Measurements from ENCODE around the gene C4A. TPM values are rescaled to one million over a fixed set of nuclear protein-coding genes. Genes with fewer than 3 reads are reported as not detected.

The C4A gene
- total and polyA plus RNA-seq, 2 of the 13 experiments (the other 11 are each of a cell fraction or from before 2014, with no cell fraction given), result 165 to 478 TPM

DNA sequence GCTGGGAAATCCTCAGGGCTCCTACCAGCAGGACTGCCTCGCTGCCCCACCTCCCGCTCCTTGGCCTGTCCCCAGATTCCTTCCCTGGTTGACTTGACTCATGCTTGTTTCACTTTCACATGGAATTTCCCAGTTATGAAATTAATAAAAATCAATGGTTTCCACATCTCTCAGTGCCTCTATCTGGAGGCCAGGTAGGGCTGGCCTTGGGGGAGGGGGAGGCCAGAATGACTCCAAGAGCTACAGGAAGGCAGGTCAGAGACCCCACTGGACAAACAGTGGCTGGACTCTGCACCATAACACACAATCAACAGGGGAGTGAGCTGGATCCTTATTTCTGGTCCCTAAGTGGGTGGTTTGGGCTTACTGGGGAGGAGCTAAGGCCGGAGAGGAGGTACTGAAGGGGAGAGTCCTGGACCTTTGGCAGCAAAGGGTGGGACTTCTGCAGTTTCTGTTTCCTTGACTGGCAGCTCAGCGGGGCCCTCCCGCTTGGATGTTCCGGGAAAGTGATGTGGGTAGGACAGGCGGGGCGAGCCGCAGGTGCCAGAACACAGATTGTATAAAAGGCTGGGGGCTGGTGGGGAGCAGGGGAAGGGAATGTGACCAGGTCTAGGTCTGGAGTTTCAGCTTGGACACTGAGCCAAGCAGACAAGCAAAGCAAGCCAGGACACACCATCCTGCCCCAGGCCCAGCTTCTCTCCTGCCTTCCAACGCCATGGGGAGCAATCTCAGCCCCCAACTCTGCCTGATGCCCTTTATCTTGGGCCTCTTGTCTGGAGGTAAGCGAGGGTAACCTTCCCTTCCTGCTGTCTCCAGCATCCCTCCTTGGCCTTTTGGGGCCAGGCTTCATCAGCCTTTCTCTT lies 36.1 kb upstream of the C4A start, which contains the start of gene CFB:
TSS of gene CFB (plus strand) at position 589 of the 863 bp plus-strand sequence. CDS start at position 716, 127 bp downstream.
- Histone ChIP-seq H3K4me2 (ENCODE audit: low read depth, low read length) (peak within 1 kb of the TSS; percentile 98), H3K4me3 (replicated peaks in 1 of 3; ENCODE audit: insufficient read depth in 1 of 3, low read depth in 2 of 3, low read length in 3 of 3) (peak within 1 kb of the TSS; percentile 59 to 90 (median 66)), H3K27me3 (ENCODE audit: control insufficient read depth in 1 of 2, insufficient read depth in 2 of 2, low read length in 2 of 2) (no peaks in the 10 kb centered on the region; a peak in 1 of 5 replicates), H2AFZ (ENCODE audit: low read length) (no peak within 1 kb of the TSS), H4K20me1 (ENCODE audit: insufficient read depth, low read length) (no peaks in the 10 kb centered on the region), H3K4me1 (ENCODE audit: insufficient read depth, low read length) (peaks cover 85% of the 10 kb centered on the region), H3K9ac (ENCODE audit: insufficient read depth, low read depth, low read length) (peak within 1 kb of the TSS; percentile 91), H3K9me3 (ENCODE audit: low read length) (no peaks in the 10 kb centered on the region), H3K36me3 (replicated peaks in 1 of 2; ENCODE audit: control insufficient read depth in 1 of 2, insufficient read depth in 2 of 2, low read length in 2 of 2) (peaks cover 14 to 63% of the 10 kb centered on the region in 2 experiments), H3K27ac (ENCODE audit: extremely low read length, insufficient read depth, low read length) (peak within 1 kb of the TSS; percentile 91), H3K79me2 (ENCODE audit: insufficient read depth, low read length) (peaks cover 22% of the 10 kb centered on the region)
- POLR2A ChIA-PET, result interaction anchor here (0.5 to 5.1 kb wide), 55 partner anchors 9 to 1026 kb away, joined by 3 to 151 read pairs (median 5); partner anchors contain the start of genes ABHD16A, APOM, ATF6B and C2
- no TSS peak for BruUV-seq (replicated peaks)
- ATAC-seq (peak; percentile 95), FAIRE-seq (peak; percentile 100), DNase-seq (ENCODE audit: low spot score) (peak; percentile 100)
- in situ Hi-C loops (cut with HindIII; ENCODE audit: extremely low pct_ligation_motif_present, low pct_unique_long_range_greater_than_20kb) (loop anchor here (5.0 kb wide), 1 partner anchor 43 kb away; the partner anchor contains the start of gene ZBTB12), intact Hi-C loops (cut with micrococcal nuclease; ENCODE audit: unreplicated experiment) (loop anchor here (1.0 to 2.0 kb wide), 3 partner anchors 18 to 47 kb away; partner anchors contain the start of genes C2 and ZBTB12)
- CTCF ChIA-PET (ENCODE audit: low intra/inter-chr PET ratio, low total read pairs), result no interaction called here
- WGBS (ENCODE audit: low lambda C conversion rate), result 2% methylated on average over 11 of the region's 11 CpGs
- TF ChIP-seq ZNF790 (CRISPR knock-in tag; IDR thresholded peaks at IDR 0.05; ENCODE audit: borderline replicate concordance) (no peak; the same call in 1 of the 2 replicates), ZNF430 (CRISPR knock-in tag; IDR thresholded peaks at IDR 0.05) (peak; percentile 94; the same call in 1 of the 2 replicates), ETV6 (CRISPR knock-in tag; conservative IDR thresholded peaks at IDR 0.05) (no peak), ZNF547 (CRISPR knock-in tag; IDR thresholded peaks at IDR 0.05) (peak; percentile 28; the same call in 1 of the 2 replicates), PHF20 (CRISPR knock-in tag; IDR thresholded peaks at IDR 0.05) (peak; percentile 15; the same call in 1 of the 2 replicates), FOXA1 (IDR thresholded peaks at IDR 0.05) (peak; percentile 75), FOXA1 (CRISPR knock-in tag; IDR thresholded peaks at IDR 0.05) (peak; percentile 96), NFYC (CRISPR knock-in tag; IDR thresholded peaks at IDR 0.05) (peak; percentile 69), NAIF1 (CRISPR knock-in tag; IDR thresholded peaks at IDR 0.05; ENCODE audit: borderline replicate concordance) (no peak; the same call in 1 of the 2 replicates), ERF (CRISPR knock-in tag; IDR thresholded peaks at IDR 0.05) (peak; percentile 89), MEF2D (CRISPR knock-in tag; IDR thresholded peaks at IDR 0.05) (peak; percentile 86), ZNF773 (CRISPR knock-in tag; IDR thresholded peaks at IDR 0.05; ENCODE audit: borderline replicate concordance) (no peak), TCF12 (IDR thresholded peaks at IDR 0.05) (no peak), TCF12 (CRISPR knock-in tag; IDR thresholded peaks at IDR 0.05) (0 out of 2 replicates have a peak, but pooled peaks have one; percentile 22), ZC3H4 (CRISPR knock-in tag; IDR thresholded peaks at IDR 0.05; ENCODE audit: borderline replicate concordance) (peak; percentile 31; the same call in 1 of the 2 replicates)
- TF ChIP-seq, protein P1, sequence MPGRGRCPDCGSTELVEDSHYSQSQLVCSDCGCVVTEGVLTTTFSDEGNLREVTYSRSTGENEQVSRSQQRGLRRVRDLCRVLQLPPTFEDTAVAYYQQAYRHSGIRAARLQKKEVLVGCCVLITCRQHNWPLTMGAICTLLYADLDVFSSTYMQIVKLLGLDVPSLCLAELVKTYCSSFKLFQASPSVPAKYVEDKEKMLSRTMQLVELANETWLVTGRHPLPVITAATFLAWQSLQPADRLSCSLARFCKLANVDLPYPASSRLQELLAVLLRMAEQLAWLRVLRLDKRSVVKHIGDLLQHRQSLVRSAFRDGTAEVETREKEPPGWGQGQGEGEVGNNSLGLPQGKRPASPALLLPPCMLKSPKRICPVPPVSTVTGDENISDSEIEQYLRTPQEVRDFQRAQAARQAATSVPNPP (CRISPR knock-in tag; IDR thresholded peaks at IDR 0.05), result no peak; the same call in 1 of the 2 replicates
- TF ChIP-seq, protein P2, sequence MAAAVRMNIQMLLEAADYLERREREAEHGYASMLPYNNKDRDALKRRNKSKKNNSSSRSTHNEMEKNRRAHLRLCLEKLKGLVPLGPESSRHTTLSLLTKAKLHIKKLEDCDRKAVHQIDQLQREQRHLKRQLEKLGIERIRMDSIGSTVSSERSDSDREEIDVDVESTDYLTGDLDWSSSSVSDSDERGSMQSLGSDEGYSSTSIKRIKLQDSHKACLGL (CRISPR knock-in tag; IDR thresholded peaks at IDR 0.05), result peak; percentile 89; the same call in 1 of the 2 replicates
- TF ChIP-seq, protein P3, sequence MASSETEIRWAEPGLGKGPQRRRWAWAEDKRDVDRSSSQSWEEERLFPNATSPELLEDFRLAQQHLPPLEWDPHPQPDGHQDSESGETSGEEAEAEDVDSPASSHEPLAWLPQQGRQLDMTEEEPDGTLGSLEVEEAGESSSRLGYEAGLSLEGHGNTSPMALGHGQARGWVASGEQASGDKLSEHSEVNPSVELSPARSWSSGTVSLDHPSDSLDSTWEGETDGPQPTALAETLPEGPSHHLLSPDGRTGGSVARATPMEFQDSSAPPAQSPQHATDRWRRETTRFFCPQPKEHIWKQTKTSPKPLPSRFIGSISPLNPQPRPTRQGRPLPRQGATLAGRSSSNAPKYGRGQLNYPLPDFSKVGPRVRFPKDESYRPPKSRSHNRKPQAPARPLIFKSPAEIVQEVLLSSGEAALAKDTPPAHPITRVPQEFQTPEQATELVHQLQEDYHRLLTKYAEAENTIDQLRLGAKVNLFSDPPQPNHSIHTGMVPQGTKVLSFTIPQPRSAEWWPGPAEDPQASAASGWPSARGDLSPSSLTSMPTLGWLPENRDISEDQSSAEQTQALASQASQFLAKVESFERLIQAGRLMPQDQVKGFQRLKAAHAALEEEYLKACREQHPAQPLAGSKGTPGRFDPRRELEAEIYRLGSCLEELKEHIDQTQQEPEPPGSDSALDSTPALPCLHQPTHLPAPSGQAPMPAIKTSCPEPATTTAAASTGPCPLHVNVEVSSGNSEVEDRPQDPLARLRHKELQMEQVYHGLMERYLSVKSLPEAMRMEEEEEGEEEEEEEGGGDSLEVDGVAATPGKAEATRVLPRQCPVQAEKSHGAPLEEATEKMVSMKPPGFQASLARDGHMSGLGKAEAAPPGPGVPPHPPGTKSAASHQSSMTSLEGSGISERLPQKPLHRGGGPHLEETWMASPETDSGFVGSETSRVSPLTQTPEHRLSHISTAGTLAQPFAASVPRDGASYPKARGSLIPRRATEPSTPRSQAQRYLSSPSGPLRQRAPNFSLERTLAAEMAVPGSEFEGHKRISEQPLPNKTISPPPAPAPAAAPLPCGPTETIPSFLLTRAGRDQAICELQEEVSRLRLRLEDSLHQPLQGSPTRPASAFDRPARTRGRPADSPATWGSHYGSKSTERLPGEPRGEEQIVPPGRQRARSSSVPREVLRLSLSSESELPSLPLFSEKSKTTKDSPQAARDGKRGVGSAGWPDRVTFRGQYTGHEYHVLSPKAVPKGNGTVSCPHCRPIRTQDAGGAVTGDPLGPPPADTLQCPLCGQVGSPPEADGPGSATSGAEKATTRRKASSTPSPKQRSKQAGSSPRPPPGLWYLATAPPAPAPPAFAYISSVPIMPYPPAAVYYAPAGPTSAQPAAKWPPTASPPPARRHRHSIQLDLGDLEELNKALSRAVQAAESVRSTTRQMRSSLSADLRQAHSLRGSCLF (CRISPR knock-in tag; IDR thresholded peaks at IDR 0.05; ENCODE audit: borderline replicate concordance), result no peak; the same call in 1 of the 2 replicates

Data from HepG2 (cell line).